Measurements from ENCODE around the gene DTNA.

- TF ChIP-seq CTCF (IDR thresholded peaks at IDR 0.05), result no peak
- no peak for TF ChIP-seq POLR2A (IDR thresholded peaks at IDR 0.05)
Observed at GRCh38 chr18:34936772-34937171, 226.7 kb downstream of the DTNA start.

Measured in thyroid gland (tissue), 4 donors.